ENCODE measurements around the gene BANF2. TPM values are rescaled to one million over a fixed set of nuclear protein-coding genes. Genes with fewer than 3 reads are reported as not detected.

The BANF2 gene
- total and polyA plus RNA-seq, 9 donors: not detected

DNA sequence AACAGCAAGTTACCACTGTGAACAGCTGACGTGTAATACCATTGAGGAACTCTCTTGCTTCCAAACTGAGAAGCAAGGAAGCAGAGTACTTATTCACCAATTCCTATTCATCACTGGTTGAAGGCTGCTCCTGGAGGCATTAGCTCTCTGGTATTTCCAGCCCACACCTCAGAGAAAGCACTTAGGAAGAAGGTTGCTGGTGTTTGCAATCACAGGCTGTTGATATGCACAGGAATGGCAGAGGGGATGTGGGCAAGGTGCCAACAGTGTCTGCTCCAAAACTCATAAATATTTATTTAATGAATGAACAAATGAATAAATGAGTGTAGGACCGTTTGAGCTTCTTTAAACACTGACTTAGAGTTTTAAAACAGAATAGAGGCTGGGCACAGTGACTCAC is 10.8 kb upstream of the BANF2 start:
- no peaks in the 10 kb centered on the region for H3K36me3 ChIP-seq
- WGBS, 3 donors: 10 to 21% (median 17%) methylated on average over 2 of the region's 2 CpGs
- DNase-seq: no peak
- no peaks in the 10 kb centered on the region for H3K27me3 ChIP-seq
- TF ChIP-seq POLR2A (IDR thresholded peaks at IDR 0.05): no peak
- TF ChIP-seq CTCF (IDR thresholded peaks at IDR 0.05): no peak
- TF ChIP-seq EP300 (IDR thresholded peaks at IDR 0.05): no peak
- H3K4me3 ChIP-seq: no peak overlapping the region
- no peaks in the 10 kb centered on the region for H3K4me1 ChIP-seq (ENCODE audit: insufficient read depth)
- intact Hi-C loops (cut with DNase I): loop anchor here in 1 of 4 donors (10.0 kb wide), 1 partner anchor 116 kb away; no protein-coding TSS in a partner anchor
- no peak overlapping the region for H3K27ac ChIP-seq
- no peaks in the 10 kb centered on the region for H3K9me3 ChIP-seq

DNA sequence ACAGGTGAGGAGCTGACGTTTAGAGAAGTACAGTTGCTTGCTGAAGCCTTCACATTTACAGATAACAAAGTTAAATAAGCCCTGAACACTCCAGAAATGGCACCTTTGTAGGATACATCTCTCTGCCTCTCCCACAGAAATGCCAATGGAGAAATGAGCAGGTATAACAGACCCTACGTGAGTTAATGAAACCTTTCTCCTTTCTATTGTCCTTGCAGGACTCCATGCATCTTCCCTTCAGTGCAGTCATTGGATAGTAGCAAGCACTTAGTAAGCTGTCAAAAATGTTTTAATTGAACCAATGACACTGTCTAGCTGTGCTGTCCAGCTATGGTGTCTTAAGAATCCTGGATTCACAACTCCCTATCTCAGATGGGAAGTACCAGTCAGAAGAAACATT is 9.6 kb upstream of the BANF2 start:
- intact Hi-C loops (cut with DNase I): loop anchor here in 1 of 4 donors (5.0 kb wide), 1 partner anchor 342 kb away; no protein-coding TSS in a partner anchor
- no peaks in the 10 kb centered on the region for H3K36me3 ChIP-seq
- H3K27ac ChIP-seq: no peak overlapping the region
- no peak overlapping the region for H3K4me3 ChIP-seq
- 63 to 75% (median 67%) methylated on average over 2 of the region's 2 CpGs for WGBS, 3 donors
- H3K27me3 ChIP-seq: no peaks in the 10 kb centered on the region
- no peaks in the 10 kb centered on the region for H3K4me1 ChIP-seq (ENCODE audit: insufficient read depth)
- no peak for DNase-seq
- no peaks in the 10 kb centered on the region for H3K9me3 ChIP-seq
- no peak for TF ChIP-seq CTCF (IDR thresholded peaks at IDR 0.05)
- TF ChIP-seq EP300 (IDR thresholded peaks at IDR 0.05): no peak
- no peak for TF ChIP-seq POLR2A (IDR thresholded peaks at IDR 0.05)

- WGBS, 3 donors: 69 to 71% (median 69%) methylated on average over 2 of the region's 2 CpGs
- no peak for DNase-seq
- Histone ChIP-seq H3K9me3 (no peaks in the 10 kb centered on the region), H3K4me1 (ENCODE audit: insufficient read depth) (no peaks in the 10 kb centered on the region), H3K27ac (no peak overlapping the region), H3K27me3 (no peaks in the 10 kb centered on the region), H3K36me3 (no peaks in the 10 kb centered on the region), H3K4me3 (no peak overlapping the region)
- TF ChIP-seq POLR2A (IDR thresholded peaks at IDR 0.05): no peak
- no peak for TF ChIP-seq EP300 (IDR thresholded peaks at IDR 0.05)
- TF ChIP-seq CTCF (IDR thresholded peaks at IDR 0.05): no peak
- intact Hi-C loops (cut with DNase I): loop anchor here in 1 of 4 donors (5.0 kb wide), 1 partner anchor 341 kb away; no protein-coding TSS in a partner anchor
Observed at GRCh38 chr20:17691758-17692157, 8.0 kb upstream of the BANF2 start.

DNA sequence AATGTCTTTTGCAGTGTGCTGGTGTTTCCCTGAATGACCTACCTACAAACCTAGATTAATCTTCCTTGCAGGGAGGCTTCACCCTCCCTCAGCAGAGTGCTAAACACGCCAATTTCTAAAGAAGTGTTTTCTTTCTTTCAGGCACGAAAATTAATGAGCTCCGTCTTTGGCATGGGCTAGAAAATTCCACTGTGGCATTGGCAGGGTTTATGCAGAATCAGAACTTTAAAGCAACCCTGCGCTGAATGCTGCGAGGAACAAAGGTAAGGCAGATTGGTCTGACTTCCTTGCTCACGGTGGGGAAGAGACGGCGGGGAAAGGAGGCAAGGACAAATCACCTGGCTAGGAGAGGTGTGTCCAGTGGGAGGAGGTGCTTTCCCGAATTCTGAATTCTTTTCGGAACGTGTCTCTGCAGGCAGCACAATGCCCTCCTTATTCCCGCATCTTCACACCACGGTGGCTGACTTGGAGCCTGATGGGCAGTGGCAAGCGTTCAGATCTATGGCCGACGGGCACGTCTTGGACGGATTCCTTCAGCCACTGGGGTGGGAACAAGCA is 6.2 kb upstream of the BANF2 start:
- WGBS, 3 donors: 46 to 62% (median 60%) methylated on average over 18 of the region's 18 CpGs
- Histone ChIP-seq H3K4me3 (no peak overlapping the region), H3K27me3 (no peaks in the 10 kb centered on the region), H3K36me3 (no peaks in the 10 kb centered on the region), H3K9me3 (no peaks in the 10 kb centered on the region), H3K27ac (no peak overlapping the region), H3K4me1 (ENCODE audit: insufficient read depth) (no peaks in the 10 kb centered on the region)
- intact Hi-C loops (cut with DNase I): loop anchor here in 1 of 4 donors (5.0 kb wide), 1 partner anchor 339 kb away; no protein-coding TSS in a partner anchor
- DNase-seq: no peak
- TF ChIP-seq CTCF (IDR thresholded peaks at IDR 0.05) (no peak), EP300 (IDR thresholded peaks at IDR 0.05) (no peak), POLR2A (IDR thresholded peaks at IDR 0.05) (no peak)

Measured in ovary (tissue), 9 donors.